Thoracic aorta (tissue), 2 donors: ENCODE measurements around the gene ZNF578. TPM values are rescaled to one million over a fixed set of nuclear protein-coding genes. Genes with fewer than 3 reads are reported as not detected.
"Not testable (repeated sequence)": the region's sequence is repeated elsewhere in the genome, so short reads cannot be mapped to it uniquely, and the experiment has no call there.

ENCODE experiments used
- ATAC-seq: fragments of 150-250 bp; one replicate; pipeline ENCODE4 v1.8.0; 2017; ENCODE audit warnings: low read depth; ENCODE audit not compliant: insufficient number of reproducible peaks, low FRiP score
- DNase-seq: peaks from one replicate; pipeline ENCODE4 v3.0.0-alpha.2; 2020; ENCODE audit warnings: low spot score
- H3K27ac ChIP-seq, 2 donors: fragments of 200-600 bp; sonication (generic); 1 replicate in 1 of 2; 2 replicates in 1 of 2; pipeline ENCODE4 v1.5.1; 2016; ENCODE audit warnings: mild to moderate bottlenecking in 2 of 2, moderate library complexity in 2 of 2
- H3K27me3 ChIP-seq: fragments of 200-600 bp; sonication (generic); replicated peaks from 2 replicates; pipeline ENCODE4 v1.6.0; 2016; ENCODE audit warnings: mild to moderate bottlenecking; ENCODE audit not compliant: insufficient read depth
- H3K36me3 ChIP-seq: fragments of 200-600 bp; sonication (generic); one replicate; pipeline ENCODE4 v1.5.1; 2016
- H3K4me1 ChIP-seq, 2 donors: fragments of 200-600 bp; sonication (generic); 1 replicate in 1 of 2; 2 replicates in 1 of 2; pipeline versions ENCODE4 v1.5.1 to v1.6.0; 2016; ENCODE audit warnings: low read depth in 2 of 2, mild to moderate bottlenecking in 1 of 2; ENCODE audit not compliant: control insufficient read depth in 1 of 2
- H3K4me3 ChIP-seq: fragments of 200-600 bp; sonication (generic); 2 replicates; pipeline ENCODE4 v1.5.1; 2016; ENCODE audit warnings: mild to moderate bottlenecking
- H3K9me3 ChIP-seq: fragments of 200-600 bp; sonication (generic); 2 replicates; pipeline ENCODE4 v1.5.1; 2016
- total RNA-seq, 2 donors: library from RNA; depleted of rRNA; stranded (reverse); fragments of >200 nt; gene quantifications; one replicate each; pipeline versions ENCODE4 v1.1.0 to v1.2.3, GENCODE V29; 2016
- TF ChIP-seq, protein P1 (sequence below): fragments of 200-600 bp; sonication (generic); IDR thresholded peaks from one replicate; pipeline ENCODE4 v1.5.1; 2019; ENCODE audit warnings: antibody characterized with exemption

Gene ZNF578
- total RNA-seq, 2 donors from 2014 or later = 0.41 to 4.7 TPM

DNA sequence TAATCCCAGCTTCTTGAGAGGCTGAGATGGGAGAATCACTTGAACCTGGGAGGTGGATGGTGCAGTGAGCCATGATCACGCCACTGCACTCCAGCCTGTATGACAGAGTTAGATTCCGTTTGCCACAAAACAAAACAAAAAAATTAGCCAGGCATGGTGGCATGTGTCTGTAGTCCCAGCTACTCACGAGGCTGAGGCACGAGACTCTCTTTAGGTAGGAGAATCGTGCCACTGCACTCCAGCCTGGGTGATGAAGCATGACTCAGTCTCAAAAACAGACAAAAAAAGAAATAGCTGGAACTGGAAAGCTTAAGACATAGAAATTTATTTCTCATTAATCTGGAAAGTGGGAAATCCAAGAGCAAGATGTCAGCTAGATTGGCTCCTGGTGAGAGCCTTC lies 53.9 kb downstream of the ZNF578 start:
- Histone ChIP-seq H3K27me3 (no peaks in the 10 kb centered on the region), H3K4me1 (no peaks in the 10 kb centered on the region), H3K9me3 (peaks cover 35% of the 10 kb centered on the region), H3K4me3 (no peak overlapping the region), H3K36me3 (peaks cover 16% of the 10 kb centered on the region), H3K27ac (no peak overlapping the region)
- TF ChIP-seq, protein P1, sequence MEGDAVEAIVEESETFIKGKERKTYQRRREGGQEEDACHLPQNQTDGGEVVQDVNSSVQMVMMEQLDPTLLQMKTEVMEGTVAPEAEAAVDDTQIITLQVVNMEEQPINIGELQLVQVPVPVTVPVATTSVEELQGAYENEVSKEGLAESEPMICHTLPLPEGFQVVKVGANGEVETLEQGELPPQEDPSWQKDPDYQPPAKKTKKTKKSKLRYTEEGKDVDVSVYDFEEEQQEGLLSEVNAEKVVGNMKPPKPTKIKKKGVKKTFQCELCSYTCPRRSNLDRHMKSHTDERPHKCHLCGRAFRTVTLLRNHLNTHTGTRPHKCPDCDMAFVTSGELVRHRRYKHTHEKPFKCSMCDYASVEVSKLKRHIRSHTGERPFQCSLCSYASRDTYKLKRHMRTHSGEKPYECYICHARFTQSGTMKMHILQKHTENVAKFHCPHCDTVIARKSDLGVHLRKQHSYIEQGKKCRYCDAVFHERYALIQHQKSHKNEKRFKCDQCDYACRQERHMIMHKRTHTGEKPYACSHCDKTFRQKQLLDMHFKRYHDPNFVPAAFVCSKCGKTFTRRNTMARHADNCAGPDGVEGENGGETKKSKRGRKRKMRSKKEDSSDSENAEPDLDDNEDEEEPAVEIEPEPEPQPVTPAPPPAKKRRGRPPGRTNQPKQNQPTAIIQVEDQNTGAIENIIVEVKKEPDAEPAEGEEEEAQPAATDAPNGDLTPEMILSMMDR = no peak
- no peak for ATAC-seq
- no peak for DNase-seq

DNA sequence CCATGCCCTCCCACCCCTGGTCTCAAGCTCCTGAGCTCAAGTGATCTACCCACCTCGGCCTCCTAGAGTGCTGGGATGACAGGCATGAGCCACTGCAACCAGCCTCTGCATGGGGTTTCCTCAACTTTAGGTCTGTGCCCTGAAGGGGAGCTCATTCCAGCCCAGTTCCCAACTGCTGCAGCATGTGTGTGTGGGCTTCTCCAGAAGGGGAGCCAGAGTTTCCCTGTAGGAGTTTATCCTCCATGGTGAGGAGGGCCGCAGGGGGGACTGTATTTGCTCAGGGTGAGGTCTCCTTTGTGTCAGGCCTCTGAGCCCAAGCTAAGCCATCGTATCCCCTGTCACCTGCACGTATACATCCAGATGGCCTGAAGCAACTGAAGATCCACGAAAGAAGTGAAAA lies 62.8 kb downstream of the ZNF578 start:
- H3K27ac ChIP-seq = no peak overlapping the region
- peaks cover 35% of the 10 kb centered on the region for H3K9me3 ChIP-seq
- no peak for DNase-seq
- no peak for ATAC-seq
- no peaks in the 10 kb centered on the region for H3K4me1 ChIP-seq
- H3K27me3 ChIP-seq = no peaks in the 10 kb centered on the region
- TF ChIP-seq, protein P1 = no peak
- no peak overlapping the region for H3K4me3 ChIP-seq
- H3K36me3 ChIP-seq = no peaks in the 10 kb centered on the region

DNA sequence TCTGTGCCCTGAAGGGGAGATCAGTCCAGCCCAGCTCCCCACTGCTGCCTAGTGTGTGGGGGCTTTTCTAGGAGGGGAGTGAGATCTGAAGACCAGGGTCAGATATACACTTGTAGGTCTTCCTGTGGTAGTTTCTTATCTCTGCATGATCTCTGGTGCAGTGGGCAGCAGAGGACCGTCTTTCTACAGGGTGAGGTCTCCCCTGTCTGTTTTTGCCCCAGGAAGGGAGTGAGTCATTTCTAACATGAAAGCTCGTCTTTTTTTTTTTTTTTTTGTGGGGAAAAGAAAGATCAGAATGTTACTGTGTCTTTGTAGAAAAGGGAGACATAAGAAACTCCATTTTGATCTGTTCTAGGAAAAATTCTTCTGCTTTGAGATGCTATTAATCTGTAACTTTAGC lies 65.3 kb downstream of the ZNF578 start:
- no peak overlapping the region for H3K4me3 ChIP-seq
- H3K4me1 ChIP-seq = no peaks in the 10 kb centered on the region
- no peaks in the 10 kb centered on the region for H3K27me3 ChIP-seq
- H3K9me3 ChIP-seq = peaks cover 14% of the 10 kb centered on the region
- no peaks in the 10 kb centered on the region for H3K36me3 ChIP-seq
- TF ChIP-seq, protein P1 = no peak
- H3K27ac ChIP-seq = no peak overlapping the region
- DNase-seq (no peak), ATAC-seq (no peak)

DNA sequence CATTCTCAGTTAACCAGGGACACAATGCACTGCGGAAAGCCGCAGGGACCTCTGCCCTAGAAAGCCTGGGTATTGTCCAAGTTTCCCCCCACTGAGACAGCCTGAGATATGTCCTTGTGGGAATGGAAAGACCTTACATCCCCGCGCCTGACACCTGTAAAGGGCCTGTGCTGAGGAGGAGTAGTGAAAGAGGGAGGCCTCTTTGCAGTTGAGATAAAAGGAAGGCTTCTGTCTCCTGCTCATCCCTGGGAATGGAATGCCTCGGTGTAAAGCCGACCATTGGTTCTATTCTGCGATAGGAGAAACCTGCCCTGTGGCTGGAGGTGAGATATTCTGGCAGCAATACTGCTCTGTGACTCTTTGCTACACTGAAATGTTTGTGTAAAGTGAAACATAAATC lies 65.8 kb downstream of the ZNF578 start:
- H3K4me3 ChIP-seq, ATAC-seq, H3K4me1 ChIP-seq, H3K9me3 ChIP-seq, H3K27ac ChIP-seq, H3K36me3 ChIP-seq, H3K27me3 ChIP-seq, DNase-seq: not testable (repeated sequence)

DNA sequence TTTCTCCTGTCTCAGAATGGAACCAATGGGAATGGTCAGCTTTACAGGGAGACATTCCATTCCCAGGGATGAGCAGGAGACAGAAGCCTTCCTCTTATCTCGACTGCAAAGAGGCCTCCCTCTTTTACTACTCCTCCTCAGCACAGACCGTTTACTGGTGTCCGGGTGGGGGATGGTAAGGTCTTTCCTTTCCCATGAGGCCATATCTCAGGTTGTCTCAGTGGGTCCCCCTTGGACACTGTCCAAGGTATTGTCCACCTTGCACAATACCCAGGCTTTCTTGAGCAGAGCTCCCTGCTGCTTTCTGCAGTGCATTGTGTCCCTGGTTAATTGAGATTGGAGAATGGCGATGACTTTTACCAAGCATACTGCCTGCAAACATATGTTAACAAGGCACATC lies 66.7 kb downstream of the ZNF578 start:
- TF ChIP-seq, protein P1 = no peak
- Histone ChIP-seq H3K4me1 (no peaks in the 10 kb centered on the region), H3K27me3 (no peaks in the 10 kb centered on the region), H3K9me3 (peaks cover 8% of the 10 kb centered on the region), H3K27ac (no peak overlapping the region), H3K36me3 (no peaks in the 10 kb centered on the region), H3K4me3 (no peak overlapping the region)
- ATAC-seq = no peak
- DNase-seq = no peak

DNA sequence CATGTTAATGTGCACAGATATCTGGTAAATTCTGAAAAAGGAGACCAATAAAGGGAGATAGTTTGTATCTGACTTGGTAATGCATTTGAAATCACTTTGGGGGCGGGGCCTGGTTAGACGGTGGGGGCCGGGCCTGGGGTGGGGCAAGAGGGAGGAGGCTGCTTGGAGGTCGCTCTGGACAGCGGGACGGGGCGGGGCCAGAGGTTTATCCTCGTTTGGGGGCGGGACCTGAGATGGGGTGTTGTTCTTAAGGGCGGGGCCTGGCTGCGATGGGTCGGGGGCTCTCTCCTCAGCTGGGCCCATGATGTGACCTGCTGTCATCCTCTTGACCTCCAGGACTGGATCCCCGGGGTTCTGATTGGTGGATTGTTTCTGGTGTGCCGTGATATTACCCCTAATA lies 69.2 kb downstream of the ZNF578 start:
- Histone ChIP-seq H3K9me3 (no peaks in the 10 kb centered on the region), H3K36me3 (no peaks in the 10 kb centered on the region), H3K4me1 (no peaks in the 10 kb centered on the region), H3K27me3 (no peaks in the 10 kb centered on the region), H3K4me3 (no peak overlapping the region), H3K27ac (no peak overlapping the region)
- no peak for DNase-seq
- TF ChIP-seq, protein P1 = no peak
- no peak for ATAC-seq
